Measurements from ENCODE around the gene OAS3. TPM values are rescaled to one million over a fixed set of nuclear protein-coding genes. Genes with fewer than 3 reads are reported as not detected.
A peak's percentile ranks its signal among the peaks of the same experiment; 100 is the strongest.
"Not testable (repeated sequence)": the region's sequence is repeated elsewhere in the genome, so short reads cannot be mapped to it uniquely, and the experiment has no call there.

Gene OAS3
- total RNA-seq, 1 donor from 2014 or later = 24.4 TPM

DNA sequence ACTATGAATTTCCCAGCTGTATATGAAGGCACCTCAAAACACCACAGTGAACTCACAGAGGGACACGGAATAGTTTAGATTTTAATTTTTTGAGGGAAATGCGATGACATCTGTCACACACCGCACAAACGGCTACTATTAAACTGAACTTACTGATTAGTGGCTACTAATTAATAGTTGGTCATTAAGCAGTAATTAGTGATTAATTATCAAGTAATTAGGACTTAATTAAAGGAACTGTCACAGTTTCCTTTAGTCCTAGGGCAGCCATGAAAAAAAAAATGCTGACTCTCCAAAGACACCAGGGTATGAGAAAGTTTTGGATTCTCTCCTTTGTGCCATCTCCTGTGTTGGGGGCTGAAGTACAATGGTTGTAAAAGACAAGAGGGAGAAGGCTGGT, 28.6 kb upstream of the OAS3 start:
- H3K4me3 ChIP-seq (ENCODE audit: low read depth, low read length) = no peak overlapping the region
- TF ChIP-seq, protein P1, sequence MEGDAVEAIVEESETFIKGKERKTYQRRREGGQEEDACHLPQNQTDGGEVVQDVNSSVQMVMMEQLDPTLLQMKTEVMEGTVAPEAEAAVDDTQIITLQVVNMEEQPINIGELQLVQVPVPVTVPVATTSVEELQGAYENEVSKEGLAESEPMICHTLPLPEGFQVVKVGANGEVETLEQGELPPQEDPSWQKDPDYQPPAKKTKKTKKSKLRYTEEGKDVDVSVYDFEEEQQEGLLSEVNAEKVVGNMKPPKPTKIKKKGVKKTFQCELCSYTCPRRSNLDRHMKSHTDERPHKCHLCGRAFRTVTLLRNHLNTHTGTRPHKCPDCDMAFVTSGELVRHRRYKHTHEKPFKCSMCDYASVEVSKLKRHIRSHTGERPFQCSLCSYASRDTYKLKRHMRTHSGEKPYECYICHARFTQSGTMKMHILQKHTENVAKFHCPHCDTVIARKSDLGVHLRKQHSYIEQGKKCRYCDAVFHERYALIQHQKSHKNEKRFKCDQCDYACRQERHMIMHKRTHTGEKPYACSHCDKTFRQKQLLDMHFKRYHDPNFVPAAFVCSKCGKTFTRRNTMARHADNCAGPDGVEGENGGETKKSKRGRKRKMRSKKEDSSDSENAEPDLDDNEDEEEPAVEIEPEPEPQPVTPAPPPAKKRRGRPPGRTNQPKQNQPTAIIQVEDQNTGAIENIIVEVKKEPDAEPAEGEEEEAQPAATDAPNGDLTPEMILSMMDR (conservative IDR thresholded peaks at IDR 0.05; ENCODE audit: low read depth, low read length) = no peak
- no peak for DNase-seq (ENCODE audit: low read depth)

DNA sequence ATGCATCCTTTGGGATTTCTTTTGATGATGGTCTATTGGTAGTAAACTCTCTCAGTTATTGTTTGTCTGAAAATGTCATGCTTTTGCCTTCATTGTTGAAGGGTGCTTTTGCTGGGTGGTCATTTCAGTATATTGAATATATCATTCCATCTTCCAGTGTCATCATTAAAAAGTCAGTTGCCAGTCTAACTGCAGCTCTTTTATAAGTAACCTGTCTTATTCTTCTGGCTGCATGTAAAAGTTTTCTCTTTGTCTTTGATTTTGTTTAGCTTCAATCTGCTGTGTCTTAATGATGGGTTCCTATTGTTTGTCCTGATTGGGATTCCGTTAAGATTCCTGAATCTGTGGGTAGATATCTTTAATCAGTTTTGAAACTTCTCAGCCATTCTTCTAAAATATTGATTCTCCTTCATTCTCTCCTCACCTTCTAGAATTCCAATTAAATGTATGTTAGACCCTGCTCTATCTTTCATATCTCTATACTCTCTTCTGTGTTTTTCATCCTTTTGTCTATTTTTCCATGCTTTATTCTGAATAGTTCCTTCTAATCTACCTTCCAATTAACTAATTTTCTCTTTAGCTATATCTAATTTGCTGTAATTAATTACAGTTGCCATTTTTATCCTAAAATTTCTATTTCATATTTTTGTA, 25.1 kb upstream of the OAS3 start:
- no peak overlapping the region for H3K4me3 ChIP-seq (ENCODE audit: low read depth, low read length)
- DNase-seq (ENCODE audit: low read depth) = no peak
- TF ChIP-seq, protein P1 (conservative IDR thresholded peaks at IDR 0.05; ENCODE audit: low read depth, low read length) = no peak

DNA sequence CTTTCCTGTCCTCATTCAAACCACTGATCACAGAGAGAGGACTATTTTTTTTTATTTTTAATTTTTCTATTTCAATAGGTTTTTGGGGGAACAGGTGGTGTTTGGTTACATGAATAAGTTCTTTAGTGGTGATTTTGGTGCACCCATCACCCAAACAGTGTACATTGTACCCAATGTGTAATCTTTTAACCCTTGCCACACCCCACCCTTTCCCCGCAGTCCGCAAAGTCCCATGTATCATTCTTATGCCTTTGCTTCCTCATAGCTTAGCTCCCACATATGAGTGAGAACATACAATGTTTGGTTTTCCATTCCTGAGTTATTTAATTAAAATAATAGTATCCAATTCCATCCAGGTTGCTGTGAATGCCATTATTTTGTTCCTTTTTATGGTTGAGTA, 24.4 kb upstream of the OAS3 start:
- DNase-seq (ENCODE audit: low read depth); H3K4me3 ChIP-seq (ENCODE audit: low read depth, low read length): not testable (repeated sequence)

DNA sequence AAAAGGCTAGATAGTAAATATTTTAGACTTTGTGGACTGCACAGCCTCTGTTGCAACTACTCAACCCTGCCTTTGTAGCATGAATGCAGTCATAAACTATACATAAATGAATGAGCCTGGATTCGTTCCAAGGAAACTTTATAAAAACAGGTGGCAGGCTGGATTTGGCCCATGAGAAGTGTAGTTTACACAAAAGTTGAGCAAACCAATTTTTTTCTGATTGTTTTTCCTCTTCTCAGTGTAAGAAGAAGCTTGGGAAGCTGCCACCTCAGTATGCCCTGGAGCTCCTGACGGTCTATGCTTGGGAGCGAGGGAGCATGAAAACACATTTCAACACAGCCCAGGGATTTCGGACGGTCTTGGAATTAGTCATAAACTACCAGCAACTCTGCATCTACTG, 22.0 kb upstream of the OAS3 start:
- DNase-seq (ENCODE audit: low read depth) = peak; percentile 26
- no peak overlapping the region for H3K4me3 ChIP-seq (ENCODE audit: low read depth, low read length)
- TF ChIP-seq, protein P1 (conservative IDR thresholded peaks at IDR 0.05; ENCODE audit: low read depth, low read length) = no peak

DNA sequence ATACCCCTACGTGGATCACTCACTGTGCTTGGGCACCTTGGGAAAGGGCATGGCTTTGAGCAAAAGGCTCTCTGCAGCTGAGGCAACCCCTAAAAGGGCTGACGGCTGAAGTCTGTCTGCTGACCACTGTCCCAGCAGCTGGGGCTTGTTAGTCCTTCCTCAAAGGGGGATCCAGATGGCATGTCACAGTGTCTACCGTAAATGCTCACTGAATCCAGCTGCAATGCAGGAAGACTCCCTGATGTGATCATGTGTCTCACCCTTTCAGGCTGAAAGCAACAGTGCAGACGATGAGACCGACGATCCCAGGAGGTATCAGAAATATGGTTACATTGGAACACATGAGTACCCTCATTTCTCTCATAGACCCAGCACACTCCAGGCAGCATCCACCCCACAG, 19.2 kb upstream of the OAS3 start:
- no peak overlapping the region for H3K4me3 ChIP-seq (ENCODE audit: low read depth, low read length)
- DNase-seq (ENCODE audit: low read depth) = no peak
- TF ChIP-seq, protein P1 (conservative IDR thresholded peaks at IDR 0.05; ENCODE audit: low read depth, low read length) = no peak

DNA sequence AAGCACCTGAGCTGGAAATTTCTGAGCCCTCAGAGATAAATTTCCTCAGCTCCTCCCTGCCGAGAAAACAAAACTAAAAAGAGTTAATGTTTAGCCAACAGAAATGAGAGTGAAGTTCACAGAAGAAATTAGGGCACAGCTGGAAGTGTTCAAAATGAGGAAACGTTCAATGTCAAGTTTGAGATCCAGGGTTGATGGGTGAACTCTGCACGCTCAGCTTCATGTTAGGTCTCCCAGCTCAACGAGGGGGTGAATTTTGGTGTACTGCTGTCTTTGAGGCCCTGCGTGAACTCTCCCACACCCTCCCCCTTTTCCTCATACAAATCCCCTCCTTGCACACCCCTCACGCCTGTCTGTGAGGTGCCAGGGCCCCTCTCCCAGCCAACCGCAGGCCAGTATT, 13.3 kb upstream of the OAS3 start:
- DNase-seq (ENCODE audit: low read depth) = no peak
- TF ChIP-seq, protein P1 (conservative IDR thresholded peaks at IDR 0.05; ENCODE audit: low read depth, low read length) = no peak
- peak overlapping the region; percentile 14 for H3K4me3 ChIP-seq (ENCODE audit: low read depth, low read length)

DNA sequence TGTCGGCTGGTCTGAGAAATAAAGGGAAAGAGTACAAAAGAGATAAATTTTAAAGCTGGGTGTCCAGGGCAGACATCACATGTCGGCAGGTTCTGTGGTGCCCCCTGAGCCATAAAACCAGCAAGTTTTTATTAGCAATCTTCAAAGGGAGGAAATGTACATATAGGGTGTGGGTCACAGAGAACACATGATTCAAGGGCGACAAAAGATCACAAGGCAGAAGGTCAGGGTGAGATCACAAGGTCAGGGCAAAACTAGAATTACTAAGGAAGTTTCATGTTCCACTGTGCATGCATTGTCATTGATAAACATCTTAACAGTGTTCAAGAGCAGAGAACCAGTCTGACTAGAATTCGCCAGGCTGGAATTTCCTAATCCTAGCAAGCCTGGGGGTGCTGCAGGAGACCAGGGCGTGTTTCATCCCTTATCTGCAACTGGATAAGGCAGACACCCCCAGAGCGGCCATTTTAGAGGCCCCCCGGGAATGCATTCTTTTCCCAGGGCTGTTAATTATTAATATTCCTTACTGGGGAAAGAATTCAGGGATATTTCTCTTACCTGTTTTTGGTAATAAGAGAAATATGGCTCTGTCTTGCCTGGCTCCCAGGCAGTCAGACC, 11.7 kb upstream of the OAS3 start:
- not testable (repeated sequence) for H3K4me3 ChIP-seq (ENCODE audit: low read depth, low read length); DNase-seq (ENCODE audit: low read depth)

DNA sequence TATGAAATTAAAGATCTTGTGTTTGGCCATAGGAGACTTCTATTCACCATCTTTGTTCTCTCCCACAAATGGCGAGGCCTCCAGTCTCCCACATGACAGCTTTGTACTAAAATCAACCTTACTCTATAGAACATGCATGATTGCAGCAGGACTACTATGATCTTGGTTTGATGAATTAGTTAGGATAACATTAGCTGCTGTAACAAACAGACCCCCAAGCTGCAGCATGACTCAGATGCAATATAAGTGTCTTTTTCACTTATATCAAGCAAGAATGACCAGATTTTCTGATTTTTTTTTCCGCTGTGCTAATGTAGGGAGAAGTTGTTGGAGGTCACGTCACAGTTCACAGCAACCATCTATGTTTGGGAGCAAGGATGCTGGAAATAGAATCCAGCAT, 10.8 kb upstream of the OAS3 start:
- TF ChIP-seq, protein P1 (conservative IDR thresholded peaks at IDR 0.05; ENCODE audit: low read depth, low read length) = no peak
- no peak overlapping the region for H3K4me3 ChIP-seq (ENCODE audit: low read depth, low read length)
- DNase-seq (ENCODE audit: low read depth) = no peak

Measured in epithelial cell of proximal tubule (primary cell).